Stomach (tissue), 4 donors: ENCODE measurements around the gene TRABD2B.

Source experiments
- CTCF ChIP-seq, 7 experiments: fragments of 450-650 bp in 4 of 7; fragments of 200-600 bp in 3 of 7; sonication (generic) in 3 of 7; IDR thresholded peaks; one replicate each; pipeline ENCODE4 v1.5.1; 2016 to 2019; ENCODE audit warnings: antibody characterized with exemption in 7 of 7, control low read depth in 2 of 7, mild to moderate bottlenecking in 1 of 7
- EP300 ChIP-seq: sonication (generic); formaldehyde crosslinking; IDR thresholded peaks from one replicate; pipeline ENCODE4 v1.6.1; 2017; ENCODE audit warnings: antibody characterized with exemption
- POLR2A ChIP-seq, 4 donors: fragments of 450-650 bp; IDR thresholded peaks; one replicate each; pipeline ENCODE4 v1.6.1; 2016; ENCODE audit warnings: antibody characterized with exemption in 4 of 4, control low read depth in 2 of 4, mild to moderate bottlenecking in 1 of 4, moderate library complexity in 1 of 4
- POLR2AphosphoS5 ChIP-seq, 3 donors: sonication (generic); formaldehyde crosslinking; IDR thresholded peaks; one replicate each; pipeline ENCODE4 v1.6.1; 2016; ENCODE audit warnings: antibody characterized with exemption in 3 of 3

- no peak for TF ChIP-seq CTCF (IDR thresholded peaks at IDR 0.05)
- no peak for TF ChIP-seq POLR2AphosphoS5 (IDR thresholded peaks at IDR 0.05)
- no peak for TF ChIP-seq POLR2A (IDR thresholded peaks at IDR 0.05)
- no peak for TF ChIP-seq EP300
Observed at GRCh38 chr1:47903723-47904122, 93.5 kb downstream of the TRABD2B start.
